ENCODE results near the gene RAET1L.
"Not testable (repeated sequence)": the region's sequence is repeated elsewhere in the genome, so short reads cannot be mapped to it uniquely, and the experiment has no call there.

Gene RAET1L

DNA sequence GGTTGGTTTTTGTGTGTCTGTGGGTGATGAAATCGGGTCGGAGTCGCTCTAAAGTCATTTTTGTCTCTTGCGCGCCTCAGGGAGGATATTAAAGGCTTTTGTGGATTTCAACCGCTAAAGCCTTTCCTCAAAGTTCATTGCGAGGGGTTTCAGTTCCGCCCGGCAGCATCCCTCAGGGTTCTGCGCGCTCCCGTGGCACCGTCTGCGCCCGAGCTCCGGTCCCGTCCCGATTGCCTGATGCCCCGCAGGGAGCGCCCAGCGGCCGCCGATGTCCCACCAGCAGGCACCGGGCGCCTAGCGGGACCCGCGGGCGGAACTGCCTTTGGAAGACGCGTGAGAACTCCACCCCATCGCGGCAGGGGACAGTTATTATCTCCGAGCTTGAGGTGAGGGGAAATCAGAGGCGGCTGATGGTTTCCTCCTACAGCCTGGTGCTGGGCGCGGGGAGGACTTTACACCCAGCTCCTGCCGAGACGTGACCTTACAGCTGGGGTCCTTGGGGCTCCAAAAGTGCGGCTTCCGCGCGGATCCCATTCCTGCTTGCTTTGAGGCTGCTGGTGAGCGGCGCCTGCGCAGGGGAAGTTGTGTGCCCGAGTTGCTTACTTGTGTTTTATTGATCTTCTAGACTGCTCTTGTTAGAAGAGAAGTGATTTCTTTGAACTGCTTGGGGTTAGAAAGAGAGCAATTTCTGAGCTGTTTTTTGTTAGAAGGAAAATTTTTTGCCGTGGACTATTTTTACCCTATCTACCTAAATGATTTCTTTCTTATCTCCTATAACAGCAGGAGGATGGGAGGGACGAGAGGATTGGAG, 34.5 kb downstream of the RAET1L start:
- DNase-seq: peak in 3 of 4 experiments; percentile 19 to 38 (median 37)

DNA sequence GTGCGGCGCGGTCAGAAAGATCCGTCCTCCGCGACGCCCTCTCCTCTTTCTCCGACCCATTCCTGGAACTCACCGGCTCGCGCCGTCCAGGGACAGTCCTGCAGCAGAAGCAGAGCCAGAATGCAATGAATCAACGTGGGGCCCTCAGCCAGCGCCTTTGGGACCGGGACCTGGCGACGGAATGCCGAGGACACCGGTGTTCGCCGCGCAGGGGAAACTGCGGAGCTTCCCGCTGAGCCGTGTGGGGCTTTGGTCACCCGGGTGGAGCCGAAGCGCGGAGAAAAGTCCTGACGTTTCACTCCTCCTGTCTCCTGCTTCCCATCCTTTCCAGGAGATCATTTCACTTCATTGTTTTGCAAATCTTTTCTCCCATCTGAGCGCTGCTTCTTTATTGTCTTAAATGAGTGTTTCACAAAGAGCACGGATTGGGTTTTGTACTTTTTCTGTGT, 35.1 kb downstream of the RAET1L start:
- no peak for DNase-seq

DNA sequence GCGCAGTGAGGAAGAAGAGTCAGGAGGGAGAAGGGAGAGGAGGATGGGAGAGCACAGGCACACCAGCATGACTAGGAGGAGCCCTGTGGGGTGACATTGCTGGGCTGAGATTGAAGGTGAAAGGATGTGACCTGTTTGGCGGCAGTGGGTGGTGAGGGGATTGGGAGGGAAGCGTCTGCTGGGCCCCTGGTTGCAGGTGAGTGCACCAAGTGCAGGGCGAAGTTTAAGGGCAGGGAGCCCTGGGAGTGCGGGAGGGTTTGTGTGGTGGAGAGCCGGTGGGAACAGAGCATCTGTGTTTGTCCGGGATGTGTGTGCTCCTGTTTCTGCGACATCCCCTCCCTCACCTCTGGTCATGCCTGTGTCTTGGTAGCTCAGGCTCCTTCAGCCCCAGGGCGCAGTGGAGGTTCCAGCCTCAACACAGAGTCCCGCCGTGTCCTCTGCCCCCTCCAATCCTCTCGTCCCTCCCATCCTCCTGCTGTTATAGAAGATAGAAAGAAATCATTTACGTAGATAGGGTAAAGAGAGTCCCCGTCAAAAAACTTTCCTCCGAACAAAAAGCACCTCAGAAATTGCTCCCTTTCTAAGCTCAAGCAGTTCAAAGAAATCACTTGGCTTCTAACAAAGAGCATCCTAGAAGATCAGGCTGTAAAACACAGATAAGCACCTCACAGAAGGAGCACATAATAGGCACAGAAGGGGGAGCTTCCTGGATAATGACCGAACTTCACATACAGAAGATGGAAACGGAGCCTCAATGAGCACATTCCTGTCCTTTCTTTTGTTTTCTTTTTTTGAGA, 36.6 kb downstream of the RAET1L start:
- DNase-seq: no peak

DNA sequence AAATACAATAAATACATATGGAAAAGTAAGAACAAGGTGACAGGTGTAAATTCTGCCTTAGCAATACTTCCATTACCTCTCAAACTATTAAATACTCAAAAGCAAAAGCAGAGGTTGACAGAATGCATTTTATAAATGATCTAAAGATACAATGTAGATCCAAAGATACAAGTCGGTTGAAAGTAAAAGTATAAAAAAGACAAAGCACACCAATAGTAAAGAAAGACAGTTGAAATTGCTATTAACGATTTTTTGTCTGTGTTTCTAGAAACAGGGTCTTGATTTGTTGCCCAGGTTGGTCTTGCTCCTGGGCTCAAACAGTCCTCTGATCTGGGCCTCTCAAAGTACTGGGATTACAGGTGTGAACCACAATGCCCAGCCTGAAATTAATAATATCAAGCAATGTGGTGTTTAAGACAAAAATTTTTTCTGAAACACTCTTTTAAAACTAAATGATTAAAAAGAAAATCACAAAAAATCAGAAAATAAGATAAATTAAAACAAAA, 37.7 kb downstream of the RAET1L start:
- no peak for DNase-seq

DNA sequence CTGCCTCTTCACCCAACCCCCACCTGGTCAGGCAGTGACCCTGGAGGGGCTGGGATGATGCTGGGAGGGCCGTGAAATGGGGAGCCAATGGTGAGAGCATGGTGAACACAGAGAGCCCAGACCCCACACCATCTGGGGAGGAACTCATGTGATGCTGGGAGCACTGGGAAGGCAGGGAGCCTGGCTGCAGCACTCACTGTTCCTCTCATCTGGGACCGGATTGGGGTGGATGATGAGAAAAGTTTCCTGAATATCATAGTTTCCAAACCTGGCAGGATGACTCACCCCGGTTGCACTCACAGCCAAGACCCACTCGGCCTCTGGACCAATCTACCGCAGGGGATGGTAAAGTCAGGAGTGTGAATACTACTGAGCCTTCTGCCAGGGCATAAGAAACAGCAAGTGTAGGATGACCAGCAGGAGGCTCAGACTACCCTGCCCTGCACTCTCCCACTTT, 39.8 kb downstream of the RAET1L start:
- no peak for DNase-seq

DNA sequence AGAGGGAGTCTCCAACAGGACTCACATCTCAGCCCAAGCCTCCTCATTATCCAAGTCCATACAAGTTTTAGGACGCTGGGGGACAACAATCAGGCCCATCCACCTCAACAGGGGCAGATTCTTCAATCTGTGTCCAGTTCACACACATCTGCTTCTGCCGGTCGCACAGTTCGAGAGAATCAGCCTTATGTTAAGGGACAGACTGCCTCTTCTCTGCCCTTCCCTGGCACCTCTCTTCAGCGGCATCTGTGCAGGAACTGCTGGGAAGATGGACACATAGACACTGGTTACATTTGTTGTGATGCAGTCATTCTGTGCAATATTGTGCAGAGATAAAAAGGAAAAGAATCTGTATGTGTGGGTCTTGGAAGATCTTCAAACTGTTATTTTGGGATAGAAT, 40.6 kb downstream of the RAET1L start:
- DNase-seq: no peak

DNA sequence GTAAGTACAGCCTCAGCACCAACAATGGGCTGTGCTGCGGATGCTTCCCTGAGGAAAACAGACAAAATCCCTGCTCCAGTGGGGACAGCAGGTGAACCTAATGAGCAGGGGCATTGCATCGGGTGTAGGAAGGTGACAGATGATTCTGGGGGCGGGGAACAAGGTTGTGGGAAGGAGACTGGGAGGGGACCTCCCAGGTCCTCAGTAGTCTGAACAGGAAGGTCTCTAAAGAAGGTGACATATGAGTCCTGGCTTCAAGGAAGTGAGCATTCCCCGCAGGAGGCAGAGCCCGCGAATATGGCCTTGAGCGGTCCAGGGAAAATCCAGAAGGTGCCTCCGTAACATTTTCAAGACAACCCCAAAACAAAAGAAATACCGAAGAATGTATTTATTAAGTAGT, 42.2 kb downstream of the RAET1L start:
- no peak for DNase-seq

DNA sequence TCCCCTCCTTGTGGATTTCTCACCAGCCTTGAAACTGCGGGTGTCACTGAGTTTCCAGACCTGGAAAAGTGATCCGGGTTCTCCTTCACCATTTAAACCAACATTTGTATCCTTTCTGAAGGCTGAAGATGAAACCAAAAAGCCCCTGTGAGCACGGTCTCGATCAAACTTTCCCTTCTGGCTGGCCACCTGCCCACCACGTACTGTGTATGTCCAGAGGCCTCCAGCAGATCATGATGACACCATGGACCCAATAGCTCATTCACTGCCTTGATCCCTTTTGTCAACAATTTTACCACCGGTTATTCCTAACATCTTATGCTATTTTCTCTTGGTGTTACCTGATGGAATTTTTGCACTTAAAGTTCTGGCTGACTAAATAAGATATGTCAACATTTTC, 46.0 kb downstream of the RAET1L start:
- no peak for DNase-seq

DNA sequence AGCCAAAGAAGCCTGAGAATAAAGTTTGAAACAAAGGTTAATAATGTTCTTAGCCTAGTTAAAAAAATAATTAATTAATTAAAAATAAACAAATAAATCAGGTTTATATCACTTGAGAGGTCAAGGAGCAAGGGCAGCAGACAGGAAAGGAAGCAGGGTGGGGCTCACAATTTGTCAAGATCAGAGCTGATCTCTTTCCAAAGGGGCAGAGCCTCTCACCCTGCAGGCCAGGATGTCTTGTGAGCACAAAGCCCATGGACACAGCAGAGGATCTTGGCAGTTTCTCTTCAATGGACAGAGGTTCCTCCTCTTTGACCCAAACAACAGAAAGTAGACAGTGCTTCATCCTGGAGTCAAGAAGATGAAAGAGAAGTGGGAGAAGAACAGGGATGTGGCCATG, 46.7 kb downstream of the RAET1L start:
- no peak for DNase-seq

DNA sequence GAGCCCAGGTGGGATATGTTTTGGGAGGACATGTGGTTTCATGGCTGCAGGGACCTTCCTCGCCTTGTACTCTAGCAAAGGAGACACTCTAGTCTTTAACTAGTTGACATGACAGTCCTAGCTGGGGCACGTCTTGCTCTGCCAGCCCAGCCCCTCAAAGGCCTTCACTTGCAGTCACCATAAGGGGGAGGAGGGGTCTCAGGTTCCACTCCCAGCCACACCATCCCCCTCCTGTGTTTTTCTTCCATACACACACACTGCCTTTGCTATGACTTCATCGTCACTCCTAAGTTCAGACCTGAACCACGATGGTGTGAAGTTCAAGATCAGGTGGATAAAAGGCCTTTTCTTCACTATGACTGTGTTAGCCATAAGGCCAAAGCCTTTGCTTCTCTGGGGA, 48.1 kb downstream of the RAET1L start:
- DNase-seq: no peak

DNA sequence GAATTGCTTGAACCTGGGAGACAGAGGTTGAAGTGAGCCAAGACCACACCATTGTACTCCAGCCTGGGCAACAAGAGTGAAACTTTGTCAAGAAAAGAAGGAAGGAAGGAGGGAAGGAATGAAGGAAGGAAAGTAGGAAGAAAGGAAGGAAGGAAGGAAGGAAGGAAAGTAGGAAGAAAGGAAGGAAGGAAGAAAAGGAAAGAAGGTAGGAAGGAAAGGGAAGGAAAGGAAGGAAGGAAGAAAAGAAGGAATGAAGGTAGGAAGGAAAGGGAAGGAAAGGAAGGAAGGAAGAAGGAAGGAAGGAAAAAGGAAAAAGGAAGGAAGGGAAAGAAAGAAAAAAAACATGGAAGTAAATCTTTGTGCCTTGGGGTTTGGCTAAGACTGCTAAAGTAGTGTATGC, 49.9 kb downstream of the RAET1L start:
- DNase-seq: no peak

DNA sequence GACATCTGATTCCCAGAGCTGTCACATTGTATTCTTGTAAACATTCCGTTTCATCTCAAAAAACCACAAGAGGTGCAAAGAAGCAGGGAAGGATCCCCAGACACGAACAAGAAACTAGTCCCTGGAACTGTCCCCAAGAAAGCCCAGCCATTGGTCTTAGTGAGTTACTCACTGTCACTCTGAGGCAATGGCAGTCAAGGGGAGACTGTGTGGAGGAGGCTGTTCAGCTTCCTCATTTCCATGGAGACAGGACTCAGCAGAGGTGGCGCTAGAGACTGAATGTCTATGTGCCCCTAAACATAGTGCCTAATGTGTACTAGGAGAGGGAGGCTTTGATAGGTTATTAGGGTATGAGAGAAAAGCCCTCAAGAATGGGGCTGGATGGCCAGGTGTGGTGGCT, 50.5 kb downstream of the RAET1L start:
- peak; percentile 61 to 75 (median 68) for DNase-seq

DNA sequence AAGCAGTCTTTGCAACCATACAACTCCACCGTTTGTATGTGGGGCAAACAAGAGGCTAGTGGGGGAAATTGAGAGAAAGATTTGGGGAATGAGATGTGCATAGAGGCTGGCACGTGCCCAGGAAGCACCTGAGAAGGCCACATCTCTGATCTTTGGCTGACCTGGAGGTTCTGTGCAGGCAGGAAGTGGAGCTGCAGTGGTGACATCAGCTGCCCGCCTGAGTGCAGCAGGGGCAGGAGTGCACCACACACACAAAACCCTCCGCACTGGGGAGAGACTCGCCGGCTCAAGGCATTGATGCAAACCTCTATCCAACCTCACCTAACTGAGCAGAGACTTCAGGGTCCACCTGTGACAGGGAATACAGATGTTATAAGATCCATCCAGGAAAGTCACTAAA, 50.9 kb downstream of the RAET1L start:
- not testable (repeated sequence) for DNase-seq

DNA sequence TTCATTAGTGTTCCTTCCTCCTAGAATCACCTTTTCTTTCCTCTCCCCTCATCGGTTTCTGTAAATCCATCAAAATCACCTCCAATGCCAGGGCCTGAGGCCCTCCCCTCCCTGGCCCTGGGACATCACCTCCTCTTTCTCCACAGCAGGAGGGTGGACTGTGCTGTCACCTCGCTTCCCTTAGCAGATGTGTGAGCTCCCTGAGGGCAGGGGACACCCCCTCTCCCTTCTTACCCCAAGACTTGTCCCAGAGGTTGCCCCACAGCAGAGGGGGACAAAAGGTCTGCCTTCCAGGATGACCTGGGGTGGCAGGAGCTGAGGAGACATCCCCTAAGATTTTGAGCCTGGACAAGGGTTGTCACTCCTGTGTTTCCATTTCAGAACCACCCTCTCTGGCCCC, 55.7 kb downstream of the RAET1L start:
- DNase-seq: no peak

DNA sequence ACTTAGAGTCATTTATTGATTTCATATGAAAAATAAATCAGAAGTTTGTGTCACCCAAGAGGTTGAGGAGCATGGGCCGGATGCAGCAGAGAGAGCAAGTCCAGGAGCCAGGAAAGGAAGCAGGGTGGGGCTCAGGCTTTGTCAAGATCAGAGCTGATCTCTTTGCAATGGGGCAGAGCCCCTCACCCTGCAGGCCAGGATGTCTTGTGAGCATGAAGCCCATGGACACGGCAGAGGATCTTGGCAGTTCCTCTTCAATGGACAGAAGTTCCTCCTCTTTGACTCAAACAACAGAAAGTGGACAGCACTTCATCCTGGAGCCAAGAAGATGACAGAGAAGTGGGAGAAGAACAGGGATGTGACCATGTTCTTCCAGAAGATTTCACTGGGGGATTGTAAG, 56.4 kb downstream of the RAET1L start:
- DNase-seq: peak in 2 of 4 experiments; percentile 10 to 16
